ENCODE data around the gene TMA7.

The TMA7 gene

GRCh38 chr3:48423883-48424695, 16.0 kb upstream of the TMA7 start:
- no peak for DNase-seq

GRCh38 chr3:48425281-48425812, 14.7 kb upstream of the TMA7 start:
- no peak for DNase-seq

- no peak for DNase-seq
These were observed 13.6 kb upstream of the TMA7 start for GRCh38 chr3:48426401-48426909.

GRCh38 chr3:48426944-48427629, 13.0 kb upstream of the TMA7 start:
- no peak for DNase-seq

GRCh38 chr3:48427630-48427962, 12.5 kb upstream of the TMA7 start:
- no peak for DNase-seq

- no peak for DNase-seq
These were observed 11.9 kb upstream of the TMA7 start for GRCh38 chr3:48428088-48428571.

- peak; percentile 75 for DNase-seq
These were observed 11.3 kb upstream of the TMA7 start for GRCh38 chr3:48428572-48429316.

- peak; percentile 72 for DNase-seq
These were observed 10.6 kb upstream of the TMA7 start for GRCh38 chr3:48429317-48429959.

- peak; percentile 85 for DNase-seq
These were observed 9.9 kb upstream of the TMA7 start, which contains the start of gene PLXNB1 for GRCh38 chr3:48429960-48430707. Gene PLXNB1 (minus strand): TSS chr3:48430086. CDS start chr3:48424611, 5,475 bp downstream.

GRCh38 chr3:48430708-48431101, 9.4 kb upstream of the TMA7 start:
- peak; percentile 34 for DNase-seq

GRCh38 chr3:48431224-48432029, 8.6 kb upstream of the TMA7 start:
- peak; percentile 29 for DNase-seq

GRCh38 chr3:48432411-48433371, 7.4 kb upstream of the TMA7 start:
- peak; percentile 81 for DNase-seq

- peak; percentile 64 for DNase-seq
These were observed 6.5 kb upstream of the TMA7 start for GRCh38 chr3:48433472-48434118.

GRCh38 chr3:48434591-48435222, 5.3 kb upstream of the TMA7 start:
- DNase-seq = no peak

- DNase-seq = no peak
These were observed 4.8 kb upstream of the TMA7 start for GRCh38 chr3:48435223-48435595.

GRCh38 chr3:48435774-48436476, 4.1 kb upstream of the TMA7 start:
- peak; percentile 94 for DNase-seq

GRCh38 chr3:48436477-48436787, 3.6 kb upstream of the TMA7 start:
- no peak for DNase-seq

GRCh38 chr3:48436855-48437254, 3.2 kb upstream of the TMA7 start:
- DNase-seq = no peak
